Esophagus (tissue), 2 donors: ENCODE measurements around the gene MGST2. TPM values are rescaled to one million over a fixed set of nuclear protein-coding genes. Genes with fewer than 3 reads are reported as not detected.
A peak's percentile ranks its signal among the peaks of the same experiment; 100 is the strongest.

Experiments
- H3K27ac ChIP-seq, 2 donors: one replicate each; pipeline ENCODE4 v1.5.1; 2013; ENCODE audit warnings: low read depth in 2 of 2, mild to moderate bottlenecking in 2 of 2, inconsistent platforms in 1 of 2, low read length in 1 of 2, moderate library complexity in 1 of 2
- H3K27me3 ChIP-seq, 2 donors: one replicate each; pipeline ENCODE4 v1.6.1; 2013; ENCODE audit warnings: low read length in 2 of 2, control low read depth in 1 of 2, mild to moderate bottlenecking in 1 of 2; ENCODE audit not compliant: insufficient read depth in 2 of 2, control insufficient read depth in 1 of 2
- H3K36me3 ChIP-seq, 2 donors: one replicate each; pipeline ENCODE4 v1.6.1; 2013; ENCODE audit warnings: low read length in 1 of 2; ENCODE audit not compliant: control insufficient read depth in 2 of 2, insufficient read depth in 2 of 2
- H3K4me1 ChIP-seq, 2 donors: one replicate each; pipeline ENCODE4 v1.6.1; 2013; ENCODE audit warnings: low read length in 1 of 2; ENCODE audit not compliant: control insufficient read depth in 2 of 2, insufficient read depth in 2 of 2
- H3K4me3 ChIP-seq, 2 donors: one replicate each; pipeline ENCODE4 v1.5.1; 2013; ENCODE audit warnings: low read length in 2 of 2, mild to moderate bottlenecking in 2 of 2, low read depth in 1 of 2, moderate library complexity in 1 of 2
- H3K9me3 ChIP-seq, 2 donors: one replicate each; pipeline ENCODE4 v1.6.1; 2013; ENCODE audit warnings: mild to moderate bottlenecking in 2 of 2, low read depth in 1 of 2, low read length in 1 of 2, moderate library complexity in 1 of 2; ENCODE audit not compliant: control insufficient read depth in 2 of 2, insufficient read depth in 1 of 2
- whole genome bisulfite sequencing, 2 donors: extraction: QIAGEN DNeasy Blood & Tissue Kit; methylation state at CpG; one replicate each; pipeline ENCODE4 v1.1.7; 2013; 5-methylcytosine and 5-hydroxymethylcytosine counted together
- polyA plus RNA-seq, 2 donors: library from polyadenylated mRNA; stranded (reverse); fragments of 200-250 nt; gene quantifications; one replicate each; pipeline ENCODE4 v1.2.3, GENCODE V29; 2013
- donor health status: healthy with polysubstance abuse.
- donor health status: Bipolar disorder and iron deficiency.

Gene MGST2
- polyA plus RNA-seq, 2 donors, result 232 to 331 TPM

GRCh38 chr4:139710073-139710472 is 44.5 kb downstream of the MGST2 start:
- 46 to 61% methylated on average over 2 of the region's 2 CpGs for WGBS, 2 donors
- Histone ChIP-seq H3K36me3 (peaks cover 0 to 6% of the 10 kb centered on the region in 2 donors), H3K27me3 (no peaks in the 10 kb centered on the region), H3K4me1 (no peaks in the 10 kb centered on the region), H3K4me3 (no peak overlapping the region), H3K9me3 (no peaks in the 10 kb centered on the region), H3K27ac (no peak overlapping the region)

GRCh38 chr4:139711461-139711860 is 45.8 kb downstream of the MGST2 start:
- Histone ChIP-seq H3K36me3 (peaks cover 0 to 4% of the 10 kb centered on the region in 2 donors), H3K4me1 (no peaks in the 10 kb centered on the region), H3K27me3 (no peaks in the 10 kb centered on the region), H3K4me3 (no peak overlapping the region), H3K9me3 (no peaks in the 10 kb centered on the region), H3K27ac (no peak overlapping the region)
- WGBS, 2 donors, result 49 to 78% methylated on average over 4 of the region's 4 CpGs

GRCh38 chr4:139712882-139713281 is 47.3 kb downstream of the MGST2 start:
- Histone ChIP-seq H3K27me3 (no peaks in the 10 kb centered on the region), H3K9me3 (no peaks in the 10 kb centered on the region), H3K4me1 (no peaks in the 10 kb centered on the region), H3K4me3 (no peak overlapping the region), H3K36me3 (peaks cover 0 to 7% of the 10 kb centered on the region in 2 donors), H3K27ac (no peak overlapping the region)
- WGBS, 2 donors, result 79 to 83% methylated on average over 2 of the region's 2 CpGs

GRCh38 chr4:139715746-139716391 is 50.2 kb downstream of the MGST2 start:
- WGBS, 2 donors, result 65 to 71% methylated on average over 9 of the region's 9 CpGs
- no peaks in the 10 kb centered on the region for H3K9me3 ChIP-seq
- no peak overlapping the region for H3K4me3 ChIP-seq
- H3K4me1 ChIP-seq, result peaks cover 0 to 2% of the 10 kb centered on the region in 2 donors
- peak overlapping the region in 1 of 2 donors; percentile 40 for H3K27ac ChIP-seq
- H3K36me3 ChIP-seq, result peaks cover 5 to 21% of the 10 kb centered on the region in 2 donors
- H3K27me3 ChIP-seq, result no peaks in the 10 kb centered on the region

GRCh38 chr4:139718358-139718757 is 52.7 kb downstream of the MGST2 start:
- no peaks in the 10 kb centered on the region for H3K9me3 ChIP-seq
- no peak overlapping the region for H3K27ac ChIP-seq
- no peaks in the 10 kb centered on the region for H3K27me3 ChIP-seq
- 92 to 93% methylated on average over 6 of the region's 6 CpGs for WGBS, 2 donors
- H3K36me3 ChIP-seq, result peaks cover 5 to 21% of the 10 kb centered on the region in 2 donors
- H3K4me3 ChIP-seq, result no peak overlapping the region
- peaks cover 0 to 2% of the 10 kb centered on the region in 2 donors for H3K4me1 ChIP-seq

- WGBS, 2 donors, result 90 to 91% methylated on average over 10 of the region's 10 CpGs
- H3K9me3 ChIP-seq, result no peaks in the 10 kb centered on the region
Observed at GRCh38 chr4:139718833-139719232, 53.2 kb downstream of the MGST2 start.

GRCh38 chr4:139719381-139720101 is 53.9 kb downstream of the MGST2 start:
- H3K27me3 ChIP-seq, result no peaks in the 10 kb centered on the region
- H3K4me1 ChIP-seq, result peaks cover 0 to 2% of the 10 kb centered on the region in 2 donors
- 93 to 94% methylated on average over 16 of the region's 16 CpGs for WGBS, 2 donors
- H3K9me3 ChIP-seq, result no peaks in the 10 kb centered on the region
- peaks cover 5 to 21% of the 10 kb centered on the region in 2 donors for H3K36me3 ChIP-seq
- H3K4me3 ChIP-seq, result no peak overlapping the region
- no peak overlapping the region for H3K27ac ChIP-seq

More at GRCh38 chr4:139718833-139719232, 53.2 kb downstream of the MGST2 start:
- Histone ChIP-seq H3K4me1 (peaks cover 0 to 2% of the 10 kb centered on the region in 2 donors), H3K36me3 (peaks cover 5 to 21% of the 10 kb centered on the region in 2 donors), H3K27me3 (no peaks in the 10 kb centered on the region), H3K27ac (no peak overlapping the region), H3K4me3 (no peak overlapping the region)

- 79 to 84% methylated on average over 6 of the region's 6 CpGs for WGBS, 2 donors
- Histone ChIP-seq H3K36me3 (peaks cover 5 to 19% of the 10 kb centered on the region in 2 donors), H3K4me3 (no peak overlapping the region), H3K4me1 (peaks cover 0 to 2% of the 10 kb centered on the region in 2 donors), H3K9me3 (no peaks in the 10 kb centered on the region), H3K27me3 (no peaks in the 10 kb centered on the region), H3K27ac (no peak overlapping the region)
Observed at GRCh38 chr4:139720806-139721205, 55.2 kb downstream of the MGST2 start.

- Histone ChIP-seq H3K4me1 (peaks cover 0 to 2% of the 10 kb centered on the region in 2 donors), H3K36me3 (peaks cover 5 to 23% of the 10 kb centered on the region in 2 donors), H3K4me3 (no peak overlapping the region), H3K9me3 (no peaks in the 10 kb centered on the region), H3K27me3 (no peaks in the 10 kb centered on the region), H3K27ac (no peak overlapping the region)
- WGBS, 2 donors, result 71% methylated on average over 4 of the region's 4 CpGs
Observed at GRCh38 chr4:139721789-139722188, 56.2 kb downstream of the MGST2 start.
